Pancreas (tissue), 10 donors: ENCODE measurements around the gene NABP1. TPM values are rescaled to one million over a fixed set of nuclear protein-coding genes. Genes with fewer than 3 reads are reported as not detected.

Experiments used
- ATAC-seq, 4 donors: fragments of 200-7000 bp; cut with Tn5 transposase; one replicate each; pipeline versions ENCODE4 v1.8.0 to v1.9.1; 2020; ENCODE audit warnings: mild to moderate bottlenecking in 4 of 4, moderate library complexity in 4 of 4
- DNase-seq, 6 donors: peaks; one replicate each; pipeline ENCODE4 v3.0.0-alpha.2; 2020
- FAIRE-seq: peaks from 2 replicates; lab custom pipeline; 2012; peaks lifted over from hg19 to GRCh38; lab: Jason Lieb, UNC
- H3K27ac ChIP-seq, 4 donors: fragments of 200-600 bp; sonication (generic); 1 replicate in 3 of 4; 2 replicates in 1 of 4; pipeline versions ENCODE4 v1.5.0 to v1.8.0; 2020
- H3K27me3 ChIP-seq, 4 donors: fragments of 200-600 bp; one replicate each; pipeline ENCODE4 v1.8.0; 2021
- H3K36me3 ChIP-seq, 3 donors: fragments of 200-600 bp; sonication (generic) in 1 of 3; one replicate each; pipeline versions ENCODE4 v1.5.0 to v1.8.0; 2020 to 2021
- H3K4me1 ChIP-seq, 3 donors: fragments of 200-600 bp; one replicate each; pipeline ENCODE4 v1.8.0; 2021
- H3K4me3 ChIP-seq, 4 donors: fragments of 200-600 bp; sonication (generic) in 2 of 4; one replicate each; pipeline versions ENCODE4 v1.5.0 to v1.8.0; 2020 to 2021
- H3K9me3 ChIP-seq, 4 donors: fragments of 200-600 bp; one replicate each; pipeline ENCODE4 v1.8.0; 2021
- CTCF ChIP-seq, 4 donors: fragments of 200-600 bp; sonication (generic) in 3 of 4; IDR thresholded peaks; one replicate each; pipeline versions ENCODE4 v1.5.0 to v1.8.0; 2021; ENCODE audit warnings: antibody characterized with exemption in 4 of 4
- WGBS, 2 donors: extraction: QIAGEN DNeasy Blood & Tissue Kit; methylation state at CpG; one replicate each; pipeline ENCODE4 v1.1.7; 2013; 5-methylcytosine and 5-hydroxymethylcytosine counted together
- intact Hi-C, 3 donors: fragments of 100-400 bp; cut with DNase I; formaldehyde crosslinking; loops; one replicate each; pipeline versions ENCODE4 v1.11.1 to v1.14.2; 2022
- polyA plus RNA-seq, 2 donors: library from polyadenylated mRNA; stranded (reverse); fragments of 200-250 nt; gene quantifications; one replicate each; pipeline ENCODE4 v1.2.3, GENCODE V29; 2013
- total RNA-seq, 6 donors: library from RNA; stranded (reverse); fragmentation: NEBNext Ultra II Directional in 4 of 6; extraction: Animal tissue kit (Norgen Biotek cat#: 25700) in 4 of 6; gene quantifications; one replicate each; pipeline versions ENCODE4 v1.2.1 to v1.2.4, GENCODE V29; 2021 to 2023
- donor health status: healthy with polysubstance abuse.
- donor health status: DM: no; HTN: no; CAD: no; lungs with moderate emphysema.
- donor health status: DM: no; HTN: no; CAD: no.
- donor health status: control.
- donor health status: control.
- donor health status: Bipolar disorder and iron deficiency.
- donor health status: DM: yes; HTN: yes; CAD: no.
- donor health status: DM: no; HTN: no; CAD: no.
- donor health status: DM: no; HTN: no; CAD: no.
- donor health status: DM: yes; HTN: yes; CAD: no.

The NABP1 gene
- total and polyA plus RNA-seq, 8 donors: 2.9 to 12.8 (median 5.0) TPM

GRCh38 chr2:191713837-191714236, 35.9 kb downstream of the NABP1 start:
- intact Hi-C loops: no loop called here
- Histone ChIP-seq H3K27ac (no peak overlapping the region), H3K9me3 (no peaks in the 10 kb centered on the region), H3K36me3 (no peaks in the 10 kb centered on the region), H3K4me1 (no peaks in the 10 kb centered on the region), H3K4me3 (no peak overlapping the region), H3K27me3 (no peaks in the 10 kb centered on the region)
- DNase-seq (no peak), FAIRE-seq (no peak), ATAC-seq (no peak)
- WGBS, 2 donors: 51 to 90% methylated on average over 1 of the region's 1 CpG
- no peak for TF ChIP-seq CTCF (IDR thresholded peaks at IDR 0.05)

GRCh38 chr2:191714925-191715324, 37.0 kb downstream of the NABP1 start:
- intact Hi-C loops: no loop called here
- no peak for DNase-seq
- no peak for FAIRE-seq
- Histone ChIP-seq H3K4me1 (no peaks in the 10 kb centered on the region), H3K9me3 (no peaks in the 10 kb centered on the region), H3K27ac (no peak overlapping the region), H3K27me3 (no peaks in the 10 kb centered on the region), H3K36me3 (no peaks in the 10 kb centered on the region), H3K4me3 (no peak overlapping the region)
- no peak for TF ChIP-seq CTCF (IDR thresholded peaks at IDR 0.05)
- no peak for ATAC-seq
- WGBS, 2 donors: 85 to 90% methylated on average over 4 of the region's 4 CpGs

DNA sequence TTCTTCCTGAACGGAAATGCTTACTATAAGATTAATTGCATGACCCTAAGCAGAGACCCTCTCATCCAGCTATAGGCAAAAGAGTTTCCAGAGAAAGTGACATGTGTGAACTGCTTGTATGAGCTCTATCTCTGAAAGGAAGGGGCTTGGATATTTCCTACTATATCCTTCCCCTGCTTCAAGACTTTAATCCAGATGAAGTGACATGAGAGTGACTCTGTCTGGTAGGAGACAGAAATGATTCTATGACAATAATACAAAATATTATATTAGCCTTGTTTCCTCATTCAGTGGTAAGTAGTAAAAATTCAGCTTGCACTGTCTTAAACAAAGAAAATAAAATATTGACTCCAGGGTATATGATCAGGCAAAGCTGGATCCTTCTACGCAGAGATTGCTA, 37.5 kb downstream of the NABP1 start:
- DNase-seq: no peak
- intact Hi-C loops: no loop called here
- Histone ChIP-seq H3K27me3 (no peaks in the 10 kb centered on the region), H3K9me3 (no peaks in the 10 kb centered on the region), H3K4me3 (no peak overlapping the region), H3K36me3 (no peaks in the 10 kb centered on the region), H3K27ac (no peak overlapping the region), H3K4me1 (no peaks in the 10 kb centered on the region)
- FAIRE-seq: no peak
- no peak for TF ChIP-seq CTCF (IDR thresholded peaks at IDR 0.05)
- WGBS, 2 donors: 87 to 91% methylated on average over 2 of the region's 2 CpGs
- no peak for ATAC-seq

GRCh38 chr2:191719261-191719660, 41.3 kb downstream of the NABP1 start:
- no peaks in the 10 kb centered on the region for H3K36me3 ChIP-seq
- DNase-seq (no peak), ATAC-seq (no peak), FAIRE-seq (no peak)
- H3K27me3 ChIP-seq: no peaks in the 10 kb centered on the region
- H3K4me1 ChIP-seq: no peaks in the 10 kb centered on the region
- no peak overlapping the region for H3K27ac ChIP-seq
- H3K4me3 ChIP-seq: no peak overlapping the region
- no peak for TF ChIP-seq CTCF (IDR thresholded peaks at IDR 0.05)
- no peaks in the 10 kb centered on the region for H3K9me3 ChIP-seq
- intact Hi-C loops: no loop called here
- 61 to 66% methylated on average over 2 of the region's 2 CpGs for WGBS, 2 donors

GRCh38 chr2:191719938-191720337, 42.0 kb downstream of the NABP1 start:
- Histone ChIP-seq H3K9me3 (no peaks in the 10 kb centered on the region), H3K4me3 (no peak overlapping the region), H3K36me3 (no peaks in the 10 kb centered on the region), H3K27me3 (no peaks in the 10 kb centered on the region), H3K27ac (no peak overlapping the region), H3K4me1 (no peaks in the 10 kb centered on the region)
- DNase-seq: no peak
- WGBS, 2 donors: 80 to 87% methylated on average over 13 of the region's 13 CpGs
- TF ChIP-seq CTCF (IDR thresholded peaks at IDR 0.05): no peak
- no peak for FAIRE-seq
- ATAC-seq: no peak
- intact Hi-C loops: no loop called here
